Measurements from ENCODE around the gene SNTN.

SNTN gene

GRCh38 chr3:63674586-63674985 is 22.1 kb downstream of the SNTN start:
- DNase-seq (ENCODE audit: low read depth in 3 of 3), result no peak

- no peak for DNase-seq (ENCODE audit: low read depth in 3 of 3)
These were observed 26.7 kb downstream of the SNTN start for GRCh38 chr3:63679186-63679585.

DNA sequence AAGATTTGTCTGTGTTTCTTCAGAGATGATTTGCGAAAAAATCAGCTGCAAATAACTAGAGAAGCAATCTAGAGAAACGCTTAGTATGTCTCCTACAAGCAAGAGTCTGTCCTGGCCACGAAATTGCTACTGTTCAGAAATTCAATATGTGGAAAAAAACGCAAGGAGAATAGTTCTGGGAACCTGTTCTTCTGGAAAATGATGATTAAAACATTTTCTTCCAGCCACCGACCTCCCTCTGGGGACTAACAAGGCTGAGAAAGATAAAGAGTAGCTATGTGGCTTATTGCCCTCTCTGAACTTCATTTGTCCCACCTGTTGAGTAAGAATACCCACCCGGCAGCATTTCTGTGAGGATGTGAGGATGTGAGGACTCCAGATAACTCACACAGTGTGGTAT is 31.6 kb downstream of the SNTN start:
- DNase-seq (ENCODE audit: low read depth in 3 of 3), result no peak

- no peak for DNase-seq (ENCODE audit: low read depth in 3 of 3)
These were observed 32.9 kb downstream of the SNTN start for GRCh38 chr3:63685340-63685739.

DNA sequence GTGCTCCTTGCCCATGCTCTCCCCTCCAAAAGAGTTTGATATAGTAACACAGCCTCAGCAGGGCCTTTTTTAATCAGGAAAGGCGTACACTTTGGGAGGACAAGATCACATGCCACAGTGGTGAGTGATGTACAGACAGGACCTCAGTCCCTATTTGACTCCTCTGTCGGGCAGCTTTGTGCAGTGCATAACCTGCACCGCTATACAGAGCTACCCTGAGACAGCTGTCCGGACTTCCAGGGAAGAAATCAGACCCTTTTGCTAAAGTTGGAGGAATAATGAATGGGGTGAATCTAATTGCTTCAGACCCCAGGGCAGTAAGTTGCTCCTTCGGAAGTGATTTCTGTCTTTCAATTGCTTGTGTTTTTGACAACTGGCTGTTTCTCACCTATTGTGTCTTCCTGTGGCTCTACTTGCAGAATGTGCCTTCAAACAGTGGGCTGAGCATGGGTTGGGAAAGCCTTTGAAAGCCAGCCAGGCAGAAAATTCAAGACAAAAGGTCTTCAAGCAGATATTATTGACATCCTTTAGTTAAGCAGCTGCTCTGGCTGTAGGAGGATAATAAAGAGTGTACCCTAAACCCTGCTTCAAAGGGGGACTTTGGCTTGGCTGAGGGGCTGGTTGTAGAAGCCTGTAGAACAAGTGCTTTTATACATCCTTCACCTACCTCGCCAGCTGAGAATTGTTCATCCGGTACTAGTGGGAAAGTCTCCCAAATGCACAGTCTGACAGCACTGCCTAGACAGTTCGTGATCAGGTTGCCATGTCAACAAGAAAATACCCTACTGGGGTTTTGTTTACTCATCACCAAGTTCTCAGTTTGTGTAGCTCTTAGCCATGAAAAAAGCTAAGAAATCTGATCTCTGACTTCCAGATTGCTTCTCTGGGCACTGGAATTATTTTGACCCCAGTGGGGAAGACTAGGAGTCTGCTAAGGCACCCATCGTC is 35.1 kb downstream of the SNTN start:
- DNase-seq (ENCODE audit: low read depth in 3 of 3), result no peak

DNA sequence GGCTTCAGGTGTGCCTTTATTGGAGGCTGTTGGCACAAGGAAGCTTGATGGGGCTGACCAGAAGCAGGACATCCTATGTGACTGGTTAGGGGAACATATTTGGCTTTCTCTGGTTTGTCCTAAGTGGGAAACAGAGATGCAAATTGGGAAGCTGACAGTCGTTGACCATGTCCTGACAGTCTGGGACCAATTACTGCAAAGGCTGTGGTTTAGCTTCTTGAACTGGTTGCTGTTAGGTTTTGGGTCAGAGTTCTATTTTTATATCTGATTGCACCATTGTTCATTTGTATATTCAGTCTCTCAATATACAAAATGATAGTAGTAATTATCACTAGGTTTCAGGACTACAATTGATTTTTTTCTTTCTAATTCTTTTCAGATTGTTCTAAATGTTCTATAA is 36.8 kb downstream of the SNTN start:
- no peak for DNase-seq (ENCODE audit: low read depth in 3 of 3)

DNA sequence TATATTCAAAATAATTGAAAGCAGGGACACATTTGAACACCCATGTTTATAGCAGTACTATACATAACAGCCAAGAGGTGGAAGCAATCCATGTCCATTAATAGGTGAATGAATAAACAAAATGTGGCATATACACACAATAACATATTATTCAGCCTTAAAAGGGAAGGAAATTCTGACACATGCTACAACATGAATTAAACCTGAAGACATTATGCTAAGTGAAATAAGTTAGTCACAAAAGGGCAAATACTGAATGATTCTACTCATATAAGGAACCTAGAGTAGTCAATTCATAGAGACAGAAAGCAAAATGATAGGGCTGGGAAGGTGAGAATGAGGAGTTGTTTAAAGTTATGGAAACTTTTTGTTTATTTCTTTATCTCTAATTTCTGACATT is 40.9 kb downstream of the SNTN start:
- DNase-seq (ENCODE audit: low read depth in 3 of 3), result no peak

DNA sequence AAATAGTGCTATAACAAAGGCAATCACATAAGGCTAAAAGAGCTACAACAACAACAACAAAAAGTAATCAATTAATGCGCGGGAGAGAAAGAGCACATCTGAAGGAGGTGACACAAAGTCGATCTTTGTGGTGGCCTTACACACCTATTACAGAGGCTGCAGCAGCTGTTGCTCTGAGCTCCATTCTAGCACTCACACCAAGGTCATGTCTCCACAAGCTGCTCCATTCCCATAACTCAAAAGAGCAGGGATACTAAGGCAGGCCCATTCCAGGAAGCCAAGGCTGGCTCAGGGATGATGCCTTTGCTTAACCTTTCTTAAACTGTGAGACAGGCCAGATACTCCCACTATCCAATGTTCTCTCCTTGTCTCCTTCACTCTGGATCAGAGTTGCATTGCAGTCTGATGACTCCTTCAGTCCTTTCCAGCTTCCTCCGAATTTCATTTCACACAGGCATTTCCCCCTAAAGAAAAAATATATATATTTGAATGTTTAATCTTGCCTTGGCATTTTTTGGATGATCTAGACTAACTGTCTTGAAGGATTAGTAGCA is 52.7 kb downstream of the SNTN start:
- no peak for DNase-seq (ENCODE audit: low read depth in 3 of 3)

- DNase-seq (ENCODE audit: low read depth in 3 of 3), result no peak
These were observed 54.0 kb downstream of the SNTN start for GRCh38 chr3:63706321-63707085.

DNA sequence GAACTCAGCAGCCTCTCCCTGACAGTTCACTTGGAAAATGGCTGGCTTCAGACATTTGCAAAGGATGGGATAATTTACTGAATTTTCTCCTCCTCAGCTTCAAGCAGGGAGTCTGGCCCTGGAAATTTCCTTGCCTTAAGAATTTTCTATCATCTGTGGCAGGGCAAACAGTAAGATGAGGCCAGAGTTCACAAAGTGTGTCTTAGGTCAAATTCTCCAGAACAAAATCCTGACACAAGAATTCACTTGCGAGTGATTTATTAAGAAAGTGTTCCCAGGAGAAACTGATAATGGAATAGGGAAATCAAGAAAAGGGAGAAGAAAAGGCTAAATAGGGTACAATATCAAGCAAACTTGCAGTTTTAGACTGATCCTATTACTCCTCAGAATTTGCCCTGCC is 55.3 kb downstream of the SNTN start:
- DNase-seq (ENCODE audit: low read depth in 3 of 3), result no peak

GRCh38 chr3:63709576-63709975 is 57.1 kb downstream of the SNTN start:
- DNase-seq (ENCODE audit: low read depth in 3 of 3), result no peak
